Mammary epithelial cell (primary cell): Measurements from ENCODE around the gene TRANK1.
"Not testable (repeated sequence)": the region's sequence is repeated elsewhere in the genome, so short reads cannot be mapped to it uniquely, and the experiment has no call there.

Experiments
- CTCF ChIP-seq, 2 donors: IDR thresholded peaks in 1 of 2; conservative IDR thresholded peaks in 1 of 2; 2 replicates each; pipeline ENCODE4 v1.5.1; 2011 to 2012; ENCODE audit warnings: inconsistent platforms in 2 of 2, low read length in 2 of 2, mild to moderate bottlenecking in 2 of 2, control low read depth in 1 of 2, low read depth in 1 of 2; ENCODE audit not compliant: insufficient read depth in 1 of 2; ENCODE audit errors: extremely low read depth in 1 of 2
- EZH2 ChIP-seq: IDR thresholded peaks from 2 replicates; pipeline ENCODE4 v1.6.1; 2012; ENCODE audit warnings: low read length, inconsistent platforms, borderline replicate concordance

DNA sequence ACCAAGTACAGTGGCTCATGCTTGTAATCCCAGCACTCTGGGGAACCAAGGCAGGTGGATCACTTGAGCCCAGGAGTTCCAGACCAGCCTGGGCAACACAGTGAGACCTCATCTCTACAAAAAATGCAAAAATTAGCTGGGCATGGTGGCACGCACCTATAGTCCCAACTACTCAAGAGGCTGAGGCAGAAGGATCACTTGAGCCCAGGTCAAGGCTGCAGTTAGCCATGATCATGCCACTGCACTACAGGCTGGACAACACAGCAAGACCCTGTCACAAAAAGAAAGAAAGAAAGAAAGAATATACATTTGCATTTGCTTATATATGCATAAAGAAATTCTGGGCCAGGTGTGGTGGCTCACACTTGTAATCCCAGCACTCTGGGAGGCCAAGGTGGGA, 13.4 kb downstream of the TRANK1 start:
- not testable (repeated sequence) for TF ChIP-seq CTCF (conservative IDR thresholded peaks at IDR 0.05 in 1 of 2, IDR thresholded peaks at IDR 0.05 in 1 of 2; ENCODE audit: extremely low read depth in 1 of 2, insufficient read depth in 1 of 2, low read depth in 1 of 2, low read length in 2 of 2); EZH2
